ENCODE results near the gene ABCD3.

Gene ABCD3

GRCh38 chr1:94544706-94545490, 126.7 kb downstream of the ABCD3 start:
- peaks cover 72% of the 10 kb centered on the region for H3K27me3 Mint-ChIP-seq (ENCODE audit: low read depth)

GRCh38 chr1:94549706-94550105, 131.5 kb downstream of the ABCD3 start:
- DNase-seq (ENCODE audit: low spot score): no peak
- no peak overlapping the region for H3K27ac Mint-ChIP-seq
- H3K27me3 Mint-ChIP-seq (ENCODE audit: low read depth): peaks cover 37% of the 10 kb centered on the region
- no peaks in the 10 kb centered on the region for H3K4me1 Mint-ChIP-seq (ENCODE audit: low read depth)
- H3K4me3 Mint-ChIP-seq: no peak overlapping the region
- no peaks in the 10 kb centered on the region for H3K36me3 Mint-ChIP-seq (ENCODE audit: low read depth)
- H3K9me3 Mint-ChIP-seq: no peaks in the 10 kb centered on the region

More at GRCh38 chr1:94544706-94545490, 126.7 kb downstream of the ABCD3 start:
- Mint-ChIP-seq H3K27ac (no peak overlapping the region), H3K4me3 (no peak overlapping the region), H3K36me3 (ENCODE audit: low read depth) (no peaks in the 10 kb centered on the region), H3K9me3 (no peaks in the 10 kb centered on the region), H3K4me1 (ENCODE audit: low read depth) (peaks cover 13% of the 10 kb centered on the region)
- no peak for DNase-seq (ENCODE audit: low spot score)

- Mint-ChIP-seq H3K27ac (no peak overlapping the region), H3K9me3 (no peaks in the 10 kb centered on the region), H3K27me3 (ENCODE audit: low read depth) (peaks cover 34% of the 10 kb centered on the region), H3K36me3 (ENCODE audit: low read depth) (no peaks in the 10 kb centered on the region), H3K4me1 (ENCODE audit: low read depth) (no peaks in the 10 kb centered on the region), H3K4me3 (no peak overlapping the region)
- DNase-seq (ENCODE audit: low spot score): no peak
These were observed 132.2 kb downstream of the ABCD3 start for GRCh38 chr1:94550396-94550795.

GRCh38 chr1:94550800-94551241, 132.6 kb downstream of the ABCD3 start:
- no peak for DNase-seq (ENCODE audit: low spot score)
- H3K27ac Mint-ChIP-seq: no peak overlapping the region
- peaks cover 34% of the 10 kb centered on the region for H3K27me3 Mint-ChIP-seq (ENCODE audit: low read depth)
- H3K4me3 Mint-ChIP-seq: no peak overlapping the region
- H3K9me3 Mint-ChIP-seq: no peaks in the 10 kb centered on the region
- H3K4me1 Mint-ChIP-seq (ENCODE audit: low read depth): no peaks in the 10 kb centered on the region
- H3K36me3 Mint-ChIP-seq (ENCODE audit: low read depth): no peaks in the 10 kb centered on the region

GRCh38 chr1:94551449-94551848, 133.3 kb downstream of the ABCD3 start:
- Mint-ChIP-seq H3K27me3 (ENCODE audit: low read depth) (peaks cover 30% of the 10 kb centered on the region), H3K9me3 (no peaks in the 10 kb centered on the region), H3K36me3 (ENCODE audit: low read depth) (no peaks in the 10 kb centered on the region), H3K27ac (no peak overlapping the region), H3K4me3 (no peak overlapping the region), H3K4me1 (ENCODE audit: low read depth) (no peaks in the 10 kb centered on the region)
- no peak for DNase-seq (ENCODE audit: low spot score)

GRCh38 chr1:94552071-94552586, 133.9 kb downstream of the ABCD3 start:
- DNase-seq (ENCODE audit: low spot score): no peak
- no peaks in the 10 kb centered on the region for H3K36me3 Mint-ChIP-seq (ENCODE audit: low read depth)

GRCh38 chr1:94553323-94553730, 135.1 kb downstream of the ABCD3 start:
- Mint-ChIP-seq H3K36me3 (ENCODE audit: low read depth) (no peaks in the 10 kb centered on the region), H3K4me1 (ENCODE audit: low read depth) (no peaks in the 10 kb centered on the region), H3K4me3 (no peak overlapping the region), H3K9me3 (no peaks in the 10 kb centered on the region), H3K27me3 (ENCODE audit: low read depth) (peaks cover 16% of the 10 kb centered on the region), H3K27ac (no peak overlapping the region)
- DNase-seq (ENCODE audit: low spot score): no peak

More at GRCh38 chr1:94552071-94552586, 133.9 kb downstream of the ABCD3 start:
- no peaks in the 10 kb centered on the region for H3K9me3 Mint-ChIP-seq
- H3K4me1 Mint-ChIP-seq (ENCODE audit: low read depth): no peaks in the 10 kb centered on the region
- H3K27ac Mint-ChIP-seq: no peak overlapping the region
- H3K4me3 Mint-ChIP-seq: no peak overlapping the region
- peaks cover 23% of the 10 kb centered on the region for H3K27me3 Mint-ChIP-seq (ENCODE audit: low read depth)

- H3K4me3 Mint-ChIP-seq: no peak overlapping the region
- H3K27me3 Mint-ChIP-seq (ENCODE audit: low read depth): peaks cover 12% of the 10 kb centered on the region
- H3K4me1 Mint-ChIP-seq (ENCODE audit: low read depth): no peaks in the 10 kb centered on the region
- H3K9me3 Mint-ChIP-seq: no peaks in the 10 kb centered on the region
- H3K36me3 Mint-ChIP-seq (ENCODE audit: low read depth): no peaks in the 10 kb centered on the region
- H3K27ac Mint-ChIP-seq: no peak overlapping the region
- no peak for DNase-seq (ENCODE audit: low spot score)
These were observed 135.7 kb downstream of the ABCD3 start for GRCh38 chr1:94553931-94554330.

GRCh38 chr1:94554580-94554979, 136.4 kb downstream of the ABCD3 start:
- Mint-ChIP-seq H3K9me3 (no peaks in the 10 kb centered on the region), H3K4me1 (ENCODE audit: low read depth) (no peaks in the 10 kb centered on the region), H3K27me3 (ENCODE audit: low read depth) (peaks cover 12% of the 10 kb centered on the region), H3K27ac (no peak overlapping the region), H3K36me3 (ENCODE audit: low read depth) (no peaks in the 10 kb centered on the region), H3K4me3 (no peak overlapping the region)
- DNase-seq (ENCODE audit: low spot score): no peak

GRCh38 chr1:94555091-94555490, 136.9 kb downstream of the ABCD3 start:
- Mint-ChIP-seq H3K27ac (no peak overlapping the region), H3K27me3 (ENCODE audit: low read depth) (peaks cover 8% of the 10 kb centered on the region), H3K36me3 (ENCODE audit: low read depth) (no peaks in the 10 kb centered on the region), H3K4me1 (ENCODE audit: low read depth) (no peaks in the 10 kb centered on the region), H3K9me3 (no peaks in the 10 kb centered on the region), H3K4me3 (no peak overlapping the region)
- DNase-seq (ENCODE audit: low spot score): no peak

- Mint-ChIP-seq H3K27me3 (ENCODE audit: low read depth) (peaks cover 5% of the 10 kb centered on the region), H3K4me3 (no peak overlapping the region), H3K9me3 (no peaks in the 10 kb centered on the region)
These were observed 141.7 kb downstream of the ABCD3 start for GRCh38 chr1:94559921-94560320.

GRCh38 chr1:94560333-94560732, 142.1 kb downstream of the ABCD3 start:
- DNase-seq (ENCODE audit: low spot score): no peak
- H3K4me1 Mint-ChIP-seq (ENCODE audit: low read depth): no peaks in the 10 kb centered on the region
- no peaks in the 10 kb centered on the region for H3K36me3 Mint-ChIP-seq (ENCODE audit: low read depth)
- no peak overlapping the region for H3K27ac Mint-ChIP-seq
- no peaks in the 10 kb centered on the region for H3K9me3 Mint-ChIP-seq
- H3K27me3 Mint-ChIP-seq (ENCODE audit: low read depth): peaks cover 4% of the 10 kb centered on the region
- no peak overlapping the region for H3K4me3 Mint-ChIP-seq

More at GRCh38 chr1:94559921-94560320, 141.7 kb downstream of the ABCD3 start:
- no peak for DNase-seq (ENCODE audit: low spot score)
- Mint-ChIP-seq H3K4me1 (ENCODE audit: low read depth) (no peaks in the 10 kb centered on the region), H3K36me3 (ENCODE audit: low read depth) (no peaks in the 10 kb centered on the region), H3K27ac (no peak overlapping the region)

- Mint-ChIP-seq H3K27me3 (ENCODE audit: low read depth) (peaks cover 4% of the 10 kb centered on the region), H3K36me3 (ENCODE audit: low read depth) (no peaks in the 10 kb centered on the region), H3K9me3 (no peaks in the 10 kb centered on the region), H3K27ac (no peak overlapping the region), H3K4me3 (no peak overlapping the region), H3K4me1 (ENCODE audit: low read depth) (no peaks in the 10 kb centered on the region)
- DNase-seq (ENCODE audit: low spot score): no peak
These were observed 144.5 kb downstream of the ABCD3 start for GRCh38 chr1:94562519-94563260.

GRCh38 chr1:94565901-94566300, 147.7 kb downstream of the ABCD3 start:
- H3K4me3 Mint-ChIP-seq: no peak overlapping the region
- DNase-seq (ENCODE audit: low spot score): no peak
- H3K36me3 Mint-ChIP-seq (ENCODE audit: low read depth): no peaks in the 10 kb centered on the region
- H3K27ac Mint-ChIP-seq: no peak overlapping the region
- H3K27me3 Mint-ChIP-seq (ENCODE audit: low read depth): peaks cover 4% of the 10 kb centered on the region
- H3K9me3 Mint-ChIP-seq: no peaks in the 10 kb centered on the region
- no peaks in the 10 kb centered on the region for H3K4me1 Mint-ChIP-seq (ENCODE audit: low read depth)

All from T-helper 2 cell treated with Interferon-gamma antibody and Interleukin-4, amounts not matched to agents 5 μg/mL and 100 μg/mL, for 36 hours (primary cell).